Left ventricle myocardium inferior (tissue), 1 donor: ENCODE measurements around the gene CUTA. TPM values are rescaled to one million over a fixed set of nuclear protein-coding genes. Genes with fewer than 3 reads are reported as not detected.

Source experiments
- DNase-seq: peaks from one replicate; pipeline ENCODE4 v3.0.0-alpha.2; 2020
- H3K27ac ChIP-seq: fragments of 200-600 bp; replicated peaks from 2 replicates; pipeline ENCODE4 v1.8.0; 2021
- H3K27me3 ChIP-seq: fragments of 200-600 bp; 2 replicates; pipeline ENCODE4 v1.8.0; 2021; ENCODE audit warnings: low read depth
- H3K36me3 ChIP-seq: fragments of 200-600 bp; 2 replicates; pipeline ENCODE4 v1.8.0; 2021
- H3K4me1 ChIP-seq: fragments of 200-600 bp; 2 replicates; pipeline ENCODE4 v1.8.0; 2021
- H3K4me3 ChIP-seq: fragments of 200-600 bp; 2 replicates; pipeline ENCODE4 v1.8.0; 2021; ENCODE audit warnings: mild to moderate bottlenecking, moderate library complexity
- H3K9me3 ChIP-seq: fragments of 200-600 bp; replicated peaks from 2 replicates; pipeline ENCODE4 v1.8.0; 2021
- intact Hi-C: fragments of 100-400 bp; cut with micrococcal nuclease; formaldehyde crosslinking; loops from one replicate; pipeline ENCODE4 v1.11.0; 2022
- total RNA-seq: library from RNA; stranded (reverse); fragmentation: NEBNext Ultra II Directional; extraction: Animal tissue kit (Norgen Biotek cat#: 25700); gene quantifications from one replicate; pipeline ENCODE4 v1.2.1, GENCODE V29; 2021
- TF ChIP-seq, protein P1 (sequence below): fragments of 200-600 bp; IDR thresholded peaks from 2 replicates; pipeline ENCODE4 v1.8.0; 2021; ENCODE audit warnings: antibody characterized with exemption, mild to moderate bottlenecking, borderline replicate concordance
- donor health status: DM: no; HTN: yes; CAD: no; lungs with severe emphysema.

CUTA gene
- total RNA-seq, 1 donor from 2014 or later, result 107 TPM

DNA sequence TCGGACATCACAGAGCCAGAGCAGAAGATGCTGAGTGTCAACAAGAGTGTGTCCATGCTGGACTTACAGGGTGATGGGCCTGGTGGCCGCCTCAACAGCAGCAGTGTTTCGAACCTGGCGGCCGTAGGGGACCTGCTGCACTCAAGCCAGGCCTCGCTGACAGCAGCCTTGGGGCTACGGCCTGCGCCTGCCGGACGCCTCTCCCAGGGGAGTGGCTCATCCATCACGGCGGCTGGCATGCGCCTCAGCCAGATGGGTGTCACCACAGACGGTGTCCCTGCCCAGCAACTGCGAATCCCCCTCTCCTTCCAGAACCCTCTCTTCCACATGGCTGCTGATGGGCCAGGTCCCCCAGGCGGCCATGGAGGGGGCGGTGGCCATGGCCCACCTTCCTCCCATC, 25.1 kb upstream of the CUTA start:
- Histone ChIP-seq H3K4me3 (no peak overlapping the region), H3K27me3 (no peaks in the 10 kb centered on the region), H3K4me1 (no peaks in the 10 kb centered on the region), H3K9me3 (no peaks in the 10 kb centered on the region), H3K36me3 (peaks cover 35% of the 10 kb centered on the region), H3K27ac (no peak overlapping the region)
- intact Hi-C loops, result no loop called here
- no peak for DNase-seq
- TF ChIP-seq, protein P1, sequence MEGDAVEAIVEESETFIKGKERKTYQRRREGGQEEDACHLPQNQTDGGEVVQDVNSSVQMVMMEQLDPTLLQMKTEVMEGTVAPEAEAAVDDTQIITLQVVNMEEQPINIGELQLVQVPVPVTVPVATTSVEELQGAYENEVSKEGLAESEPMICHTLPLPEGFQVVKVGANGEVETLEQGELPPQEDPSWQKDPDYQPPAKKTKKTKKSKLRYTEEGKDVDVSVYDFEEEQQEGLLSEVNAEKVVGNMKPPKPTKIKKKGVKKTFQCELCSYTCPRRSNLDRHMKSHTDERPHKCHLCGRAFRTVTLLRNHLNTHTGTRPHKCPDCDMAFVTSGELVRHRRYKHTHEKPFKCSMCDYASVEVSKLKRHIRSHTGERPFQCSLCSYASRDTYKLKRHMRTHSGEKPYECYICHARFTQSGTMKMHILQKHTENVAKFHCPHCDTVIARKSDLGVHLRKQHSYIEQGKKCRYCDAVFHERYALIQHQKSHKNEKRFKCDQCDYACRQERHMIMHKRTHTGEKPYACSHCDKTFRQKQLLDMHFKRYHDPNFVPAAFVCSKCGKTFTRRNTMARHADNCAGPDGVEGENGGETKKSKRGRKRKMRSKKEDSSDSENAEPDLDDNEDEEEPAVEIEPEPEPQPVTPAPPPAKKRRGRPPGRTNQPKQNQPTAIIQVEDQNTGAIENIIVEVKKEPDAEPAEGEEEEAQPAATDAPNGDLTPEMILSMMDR, result no peak

DNA sequence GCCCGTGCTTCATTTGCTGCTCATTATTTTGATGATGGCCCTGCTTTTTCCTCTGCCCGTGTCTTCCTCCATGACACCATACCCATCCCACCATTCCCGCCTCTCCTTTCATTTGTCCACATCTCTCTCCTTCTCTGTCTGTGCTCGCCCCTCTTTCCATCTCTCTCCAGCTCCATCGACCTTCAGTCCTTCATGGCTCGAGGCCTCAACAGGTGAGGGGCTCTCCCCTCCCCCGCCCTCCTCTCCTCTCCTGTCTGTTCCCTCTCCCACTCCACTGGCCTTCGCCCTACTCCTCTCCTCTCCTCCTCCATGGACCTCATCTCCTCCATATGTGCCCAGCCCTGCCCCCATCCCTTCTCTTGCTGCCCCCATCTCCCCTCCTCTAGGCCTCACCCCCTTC, 24.4 kb upstream of the CUTA start:
- Histone ChIP-seq H3K27ac (no peak overlapping the region), H3K4me3 (no peak overlapping the region), H3K9me3 (no peaks in the 10 kb centered on the region), H3K36me3 (peaks cover 39% of the 10 kb centered on the region), H3K27me3 (no peaks in the 10 kb centered on the region), H3K4me1 (no peaks in the 10 kb centered on the region)
- no peak for DNase-seq
- TF ChIP-seq, protein P1, result no peak
- intact Hi-C loops, result no loop called here

DNA sequence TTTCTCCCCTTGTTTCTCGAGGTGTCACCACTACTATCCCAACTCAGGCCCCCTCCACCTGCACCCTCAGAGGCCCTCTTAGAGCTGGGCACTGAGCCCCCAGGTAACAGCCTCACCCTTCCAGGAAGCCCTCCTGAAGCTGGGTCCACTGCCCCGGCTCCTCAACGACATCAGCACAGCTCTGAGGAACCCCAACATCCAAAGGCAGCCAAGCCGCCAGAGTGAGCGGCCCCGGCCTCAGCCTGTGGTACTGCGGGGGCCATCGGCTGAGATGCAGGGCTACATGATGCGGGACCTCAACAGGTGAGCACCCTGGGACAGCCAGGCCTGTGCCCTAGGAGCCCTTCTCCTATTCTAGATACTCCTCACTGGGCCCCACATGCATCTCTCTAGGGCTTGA, 23.6 kb upstream of the CUTA start:
- intact Hi-C loops, result no loop called here
- H3K4me3 ChIP-seq, result no peak overlapping the region
- no peaks in the 10 kb centered on the region for H3K27me3 ChIP-seq
- no peak for DNase-seq
- TF ChIP-seq, protein P1, result no peak
- H3K4me1 ChIP-seq, result no peaks in the 10 kb centered on the region
- no peaks in the 10 kb centered on the region for H3K9me3 ChIP-seq
- no peak overlapping the region for H3K27ac ChIP-seq
- peaks cover 45% of the 10 kb centered on the region for H3K36me3 ChIP-seq

DNA sequence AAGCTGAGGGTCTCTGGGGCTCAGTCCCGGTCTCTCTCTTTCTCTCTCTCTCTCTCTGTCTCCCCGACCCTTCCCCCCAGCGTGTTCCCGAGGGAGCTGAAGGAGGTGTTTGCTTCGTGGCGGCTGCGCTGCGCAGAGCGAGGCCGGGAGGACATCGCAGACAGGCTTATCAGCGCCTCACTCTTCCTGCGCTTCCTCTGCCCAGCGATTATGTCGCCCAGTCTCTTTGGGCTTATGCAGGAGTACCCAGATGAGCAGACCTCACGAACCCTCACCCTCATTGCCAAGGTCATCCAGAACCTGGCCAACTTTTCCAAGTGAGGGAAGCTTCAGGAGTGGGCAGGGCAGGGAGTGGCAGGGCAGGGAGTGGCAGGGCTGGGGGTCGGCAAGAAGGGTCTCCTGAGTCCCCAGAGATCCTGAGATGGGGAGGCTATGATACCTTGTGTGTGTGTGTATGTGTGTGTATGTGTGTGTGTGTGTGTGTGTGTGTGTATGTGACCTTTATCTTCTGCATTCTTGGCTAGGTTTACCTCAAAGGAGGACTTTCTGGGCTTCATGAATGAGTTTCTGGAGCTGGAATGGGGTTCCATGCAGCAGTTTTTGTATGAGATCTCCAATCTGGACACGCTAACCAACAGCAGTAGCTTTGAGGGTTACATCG, 22.9 kb upstream of the CUTA start:
- Histone ChIP-seq H3K27me3 (no peaks in the 10 kb centered on the region), H3K27ac (no peak overlapping the region), H3K4me1 (no peaks in the 10 kb centered on the region), H3K36me3 (peaks cover 45% of the 10 kb centered on the region), H3K9me3 (no peaks in the 10 kb centered on the region), H3K4me3 (no peak overlapping the region)
- TF ChIP-seq, protein P1, result no peak
- intact Hi-C loops, result no loop called here
- no peak for DNase-seq

DNA sequence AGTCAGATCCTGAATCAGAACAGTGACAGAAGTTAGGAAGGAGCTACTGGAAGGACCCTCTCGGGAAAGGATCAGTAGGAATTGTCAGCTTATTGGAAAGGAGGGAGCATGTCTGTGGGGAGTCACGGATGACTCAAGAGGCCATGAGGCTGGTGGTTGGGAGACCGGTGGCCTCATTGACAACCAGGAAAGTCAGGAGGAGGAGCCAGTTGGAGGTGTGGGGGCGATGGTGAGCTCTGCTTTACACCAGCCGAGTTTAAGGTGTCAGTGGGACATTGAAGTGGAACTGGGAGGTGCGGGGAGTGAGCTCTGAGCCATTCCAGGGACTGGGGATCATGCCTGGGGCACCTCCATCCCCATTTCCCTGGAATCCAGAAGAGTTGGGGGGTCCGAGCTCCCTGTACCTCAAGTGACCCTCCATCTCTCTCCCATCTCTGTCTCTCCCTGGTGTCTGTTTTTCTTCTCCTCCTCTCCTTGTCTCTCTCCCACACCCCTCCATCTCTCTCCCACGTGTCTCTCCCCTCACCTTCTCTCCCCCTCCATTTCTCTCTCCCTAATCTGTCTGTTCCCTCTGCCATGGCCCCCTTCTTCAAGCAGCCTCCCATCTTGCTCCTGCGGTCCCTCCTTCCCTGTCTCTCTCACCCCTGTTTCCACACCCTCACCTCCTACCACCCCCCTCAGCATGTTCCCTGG, 22.2 kb upstream of the CUTA start:
- no peaks in the 10 kb centered on the region for H3K4me1 ChIP-seq
- no peak overlapping the region for H3K4me3 ChIP-seq
- H3K36me3 ChIP-seq, result peaks cover 52% of the 10 kb centered on the region
- H3K27me3 ChIP-seq, result no peaks in the 10 kb centered on the region
- DNase-seq, result no peak
- H3K27ac ChIP-seq, result no peak overlapping the region
- intact Hi-C loops, result no loop called here
- TF ChIP-seq, protein P1, result no peak
- H3K9me3 ChIP-seq, result no peaks in the 10 kb centered on the region
